ENCODE measurements around the gene RYR3. TPM values are rescaled to one million over a fixed set of nuclear protein-coding genes. Genes with fewer than 3 reads are reported as not detected.

Gene RYR3
- total RNA-seq, 1 experiment from 2014 or later: 0.66 TPM

- Histone ChIP-seq H3K9me3 (no peaks in the 10 kb centered on the region), H3K27me3 (replicated peaks; ENCODE audit: control insufficient read depth, insufficient read depth, low read length) (no peaks in the 10 kb centered on the region; the same call in 1 of the 2 replicates), H3K36me3 (ENCODE audit: control insufficient read depth, insufficient read depth, low read length) (no peaks in the 10 kb centered on the region), H3K4me3 (ENCODE audit: low read depth, low read length) (no peak overlapping the region), H3K4me1 (no peaks in the 10 kb centered on the region)
- BruUV-seq (replicated peaks): no TSS peak
- TF ChIP-seq CTCF (IDR thresholded peaks at IDR 0.05; ENCODE audit: insufficient read depth in 1 of 2, low read depth in 1 of 2, low read length in 1 of 2, severe bottlenecking in 1 of 2, unreplicated experiment in 1 of 2): no peak
- DNase-seq: no peak
- ChIA-PET POLR2A (no interaction called here), CTCF (no interaction called here)
- Mint-ChIP-seq H3K36me3 (ENCODE audit: insufficient read depth, unreplicated experiment) (no peaks in the 10 kb centered on the region), H3K4me1 (ENCODE audit: low read depth, unreplicated experiment) (no peaks in the 10 kb centered on the region), H3K27me3 (ENCODE audit: insufficient read depth, unreplicated experiment) (peaks cover 39% of the 10 kb centered on the region), H3K27ac (ENCODE audit: unreplicated experiment) (no peak overlapping the region), H3K4me3 (ENCODE audit: unreplicated experiment) (no peak overlapping the region), H3K9me3 (ENCODE audit: unreplicated experiment) (no peaks in the 10 kb centered on the region)
- intact Hi-C loops (cut with micrococcal nuclease; ENCODE audit: unreplicated experiment): no loop called here
Measured at GRCh38 chr15:33639978-33640377, 329.2 kb downstream of the RYR3 start.

GRCh38 chr15:33641069-33641468 lies 330.3 kb downstream of the RYR3 start:
- DNase-seq: no peak
- H3K9me3 ChIP-seq: no peaks in the 10 kb centered on the region
- ChIA-PET CTCF (no interaction called here), POLR2A (no interaction called here)
- no peak overlapping the region for H3K4me3 Mint-ChIP-seq (ENCODE audit: unreplicated experiment)
- no peaks in the 10 kb centered on the region for H3K4me1 Mint-ChIP-seq (ENCODE audit: low read depth, unreplicated experiment)
- no peak overlapping the region for H3K4me3 ChIP-seq (ENCODE audit: low read depth, low read length)
- H3K4me1 ChIP-seq: no peaks in the 10 kb centered on the region
- TF ChIP-seq CTCF (IDR thresholded peaks at IDR 0.05; ENCODE audit: insufficient read depth in 1 of 2, low read depth in 1 of 2, low read length in 1 of 2, severe bottlenecking in 1 of 2, unreplicated experiment in 1 of 2): no peak
- H3K36me3 Mint-ChIP-seq (ENCODE audit: insufficient read depth, unreplicated experiment): no peaks in the 10 kb centered on the region
- H3K27me3 Mint-ChIP-seq (ENCODE audit: insufficient read depth, unreplicated experiment): peaks cover 33% of the 10 kb centered on the region
- no peaks in the 10 kb centered on the region for H3K9me3 Mint-ChIP-seq (ENCODE audit: unreplicated experiment)
- no TSS peak for BruUV-seq (replicated peaks)
- no peak overlapping the region for H3K27ac Mint-ChIP-seq (ENCODE audit: unreplicated experiment)
- H3K27me3 ChIP-seq (replicated peaks; ENCODE audit: control insufficient read depth, insufficient read depth, low read length): no peaks in the 10 kb centered on the region; the same call in 1 of the 2 replicates
- intact Hi-C loops (cut with micrococcal nuclease; ENCODE audit: unreplicated experiment): no loop called here
- no peaks in the 10 kb centered on the region for H3K36me3 ChIP-seq (ENCODE audit: control insufficient read depth, insufficient read depth, low read length)

- no peaks in the 10 kb centered on the region; the same call in 1 of the 2 replicates for H3K27me3 ChIP-seq (replicated peaks; ENCODE audit: control insufficient read depth, insufficient read depth, low read length)
- no TSS peak for BruUV-seq (replicated peaks)
- no peak overlapping the region for H3K4me3 ChIP-seq (ENCODE audit: low read depth, low read length)
- ChIA-PET CTCF (no interaction called here), POLR2A (no interaction called here)
- Mint-ChIP-seq H3K9me3 (ENCODE audit: unreplicated experiment) (no peaks in the 10 kb centered on the region), H3K27ac (ENCODE audit: unreplicated experiment) (no peak overlapping the region), H3K4me1 (ENCODE audit: low read depth, unreplicated experiment) (no peaks in the 10 kb centered on the region), H3K36me3 (ENCODE audit: insufficient read depth, unreplicated experiment) (no peaks in the 10 kb centered on the region), H3K27me3 (ENCODE audit: insufficient read depth, unreplicated experiment) (peaks cover 39% of the 10 kb centered on the region), H3K4me3 (ENCODE audit: unreplicated experiment) (no peak overlapping the region)
- no peak for DNase-seq
- no peaks in the 10 kb centered on the region for H3K4me1 ChIP-seq
- H3K9me3 ChIP-seq: no peaks in the 10 kb centered on the region
- no peaks in the 10 kb centered on the region for H3K36me3 ChIP-seq (ENCODE audit: control insufficient read depth, insufficient read depth, low read length)
- no peak for TF ChIP-seq CTCF (IDR thresholded peaks at IDR 0.05; ENCODE audit: insufficient read depth in 1 of 2, low read depth in 1 of 2, low read length in 1 of 2, severe bottlenecking in 1 of 2, unreplicated experiment in 1 of 2)
- intact Hi-C loops (cut with micrococcal nuclease; ENCODE audit: unreplicated experiment): no loop called here
Measured at GRCh38 chr15:33644304-33644703, 333.5 kb downstream of the RYR3 start.
